Stimulated activated CD4-positive, alpha-beta T cell treated with anti-CD3 and anti-CD28 coated beads, Interleukin-1b, Interleukin-23, amount 100 ng/mL, for 1 hour (primary cell): ENCODE data around the gene JDP2.

Experiments used
- DNase-seq, 2 donors: peaks; one replicate each; pipeline ENCODE4 v3.0.0-alpha.2; 2020; ENCODE audit warnings: low read depth in 2 of 2

The JDP2 gene

DNA sequence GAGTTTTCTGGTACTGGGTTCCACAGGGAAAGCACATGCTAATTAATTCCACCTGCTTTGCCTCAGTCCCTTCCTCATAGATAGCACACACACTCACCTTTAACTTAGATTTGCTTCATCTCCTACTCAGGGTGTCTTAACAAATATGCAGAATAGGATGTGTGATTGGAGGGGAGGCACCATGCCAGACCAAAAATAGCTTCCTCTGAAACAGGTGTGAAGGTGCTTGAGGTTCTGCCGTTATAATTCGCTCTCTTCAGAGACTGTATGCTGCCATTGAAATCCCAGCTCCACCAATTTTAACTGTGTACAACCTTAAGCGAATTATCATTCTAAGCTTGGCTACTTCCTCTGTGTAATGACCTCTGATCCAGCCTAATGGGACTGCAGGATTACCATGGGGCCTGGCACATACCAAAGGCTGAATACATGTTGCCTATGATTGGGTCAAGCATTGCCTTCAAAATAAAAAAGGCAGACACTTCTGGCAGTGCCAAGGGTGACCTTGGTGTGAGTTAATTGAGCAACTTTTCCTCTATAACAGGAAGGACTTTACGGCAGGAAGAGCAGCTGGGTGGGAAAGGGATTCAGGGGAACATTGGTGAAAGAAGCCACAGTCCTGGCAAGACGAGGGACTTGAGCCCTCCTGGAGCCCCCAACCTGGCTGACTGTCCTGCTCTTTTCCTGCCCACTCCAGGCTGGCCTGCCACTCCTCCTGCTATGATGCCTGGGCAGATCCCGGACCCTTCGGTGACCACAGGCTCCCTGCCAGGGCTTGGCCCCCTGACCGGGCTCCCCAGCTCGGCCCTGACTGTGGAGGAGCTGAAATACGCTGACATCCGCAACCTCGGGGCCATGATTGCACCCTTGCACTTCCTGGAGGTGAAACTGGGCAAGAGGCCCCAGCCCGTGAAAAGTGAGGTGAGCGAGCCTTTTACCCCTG lies 9.7 kb downstream of the JDP2 start:
- no peak for DNase-seq

DNA sequence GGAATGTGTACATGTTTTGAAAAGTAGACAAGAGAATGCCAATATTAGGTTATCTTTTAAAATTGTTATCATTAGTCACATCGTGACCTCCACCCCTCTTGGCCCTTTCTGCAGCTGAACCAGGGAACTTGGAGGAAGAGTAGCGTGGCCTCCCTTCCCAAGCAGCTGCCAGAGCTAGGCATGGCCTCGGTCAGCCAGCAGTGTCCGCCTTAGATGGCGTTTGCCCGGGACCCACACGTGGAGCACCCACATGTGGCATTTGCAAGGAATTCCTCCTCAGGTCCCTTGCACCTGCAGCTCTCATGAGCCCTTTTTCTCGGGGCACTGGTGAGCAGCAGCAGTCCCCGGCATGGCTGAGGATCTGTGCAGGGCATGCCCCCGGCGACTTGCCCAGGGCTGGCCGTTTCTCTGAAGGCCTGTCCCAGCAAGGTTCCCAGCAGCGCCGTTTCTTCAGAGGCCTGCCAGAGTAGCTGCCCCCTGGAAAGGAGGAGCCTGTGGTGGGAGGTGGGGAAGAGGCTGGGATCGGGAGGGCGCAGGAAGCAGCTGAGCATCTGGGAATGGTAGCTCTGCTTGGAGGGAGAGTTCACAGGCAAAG lies 10.8 kb downstream of the JDP2 start:
- no peak for DNase-seq

DNA sequence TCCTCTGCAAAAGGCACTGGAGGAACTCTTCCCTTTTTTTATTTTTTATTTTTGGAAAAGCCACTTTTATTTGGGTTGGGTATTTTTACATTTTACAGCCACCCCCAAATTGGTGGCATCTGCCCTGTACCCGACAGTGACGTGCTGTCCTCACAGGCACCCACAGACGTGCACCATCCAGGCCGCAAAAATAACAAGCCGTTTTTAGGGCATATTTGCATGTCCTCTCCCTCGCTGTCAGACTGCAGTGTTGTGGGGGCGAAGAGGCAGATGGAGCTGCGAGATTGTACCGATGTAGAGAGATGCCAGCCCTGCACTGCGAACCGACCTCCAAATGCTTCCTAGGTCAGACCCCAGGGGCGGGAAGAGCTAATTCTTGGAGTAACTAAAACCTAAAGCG lies 12.2 kb downstream of the JDP2 start:
- DNase-seq, result no peak

DNA sequence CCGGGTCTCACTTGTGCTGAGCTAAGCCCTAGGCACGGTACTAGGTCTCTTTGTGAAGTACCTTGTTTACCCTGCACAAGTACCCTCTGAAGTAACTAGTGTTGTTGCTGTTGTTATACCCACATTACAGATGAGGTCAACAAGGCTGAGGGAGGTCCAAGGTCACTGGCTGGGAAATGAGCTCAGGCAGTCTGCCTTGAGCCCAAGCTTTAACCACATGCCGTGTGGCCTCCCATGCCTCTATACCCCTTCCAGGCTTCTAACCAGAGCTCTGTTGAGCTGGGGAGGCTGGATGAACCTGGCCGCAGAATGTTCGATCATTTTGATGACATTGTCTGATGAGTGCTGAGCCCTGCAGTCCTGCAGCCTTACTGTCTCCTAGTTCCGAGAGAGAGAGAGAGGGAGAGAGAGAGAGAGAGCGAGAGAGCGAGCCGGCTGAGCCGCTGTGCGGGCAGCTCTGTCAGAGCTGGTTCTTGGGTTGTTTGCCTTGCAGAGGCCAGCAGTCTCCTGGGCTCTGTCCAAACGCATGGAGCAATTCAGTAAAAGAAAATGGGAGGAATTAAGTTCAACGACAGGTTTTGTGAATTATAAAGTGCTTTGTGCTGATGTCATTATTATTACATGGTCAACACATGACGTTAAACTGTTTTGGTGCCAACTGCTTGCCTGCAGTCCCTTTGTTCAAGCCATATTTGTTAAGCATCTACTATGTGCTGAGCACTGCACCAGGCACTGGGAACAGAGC lies 13.1 kb downstream of the JDP2 start:
- DNase-seq, result no peak

DNA sequence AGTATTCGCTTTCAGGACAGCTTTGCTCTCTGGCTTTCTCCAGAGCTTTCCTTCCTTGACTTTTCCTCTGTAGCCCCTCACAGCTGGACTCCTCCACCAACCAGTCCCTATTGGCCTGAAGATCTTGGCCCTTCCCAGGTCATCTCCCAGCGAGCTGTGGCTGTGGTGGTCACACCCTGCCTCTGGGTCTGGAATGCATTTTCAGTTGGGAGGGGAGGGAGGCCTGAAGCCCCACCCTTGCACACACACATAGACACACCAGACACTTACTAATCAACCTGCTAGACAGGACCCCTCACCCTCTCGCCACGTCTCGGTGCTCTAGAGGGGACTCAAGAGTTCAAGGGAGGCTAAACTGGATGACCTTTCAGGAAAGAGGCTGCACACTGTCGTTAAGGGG lies 13.9 kb downstream of the JDP2 start:
- no peak for DNase-seq

DNA sequence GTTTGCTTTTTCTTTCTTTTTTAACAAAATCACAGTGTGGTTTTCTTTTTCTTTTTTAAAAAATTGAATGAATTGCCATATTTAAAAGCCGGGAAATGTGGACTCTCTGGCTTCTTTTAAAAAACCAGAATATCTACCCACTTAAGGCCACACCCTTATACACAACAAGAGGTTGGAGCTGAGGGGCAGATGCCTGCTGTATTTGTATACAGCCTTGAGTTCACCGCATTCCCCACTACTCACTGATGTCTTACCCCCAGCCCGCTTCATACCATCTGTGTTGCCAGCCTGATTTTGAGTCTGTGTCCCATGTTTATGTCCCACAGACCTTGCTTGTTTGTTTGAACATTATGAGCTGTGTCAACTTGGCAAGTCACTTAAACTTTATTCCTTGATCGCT lies 14.3 kb downstream of the JDP2 start:
- DNase-seq, result no peak

DNA sequence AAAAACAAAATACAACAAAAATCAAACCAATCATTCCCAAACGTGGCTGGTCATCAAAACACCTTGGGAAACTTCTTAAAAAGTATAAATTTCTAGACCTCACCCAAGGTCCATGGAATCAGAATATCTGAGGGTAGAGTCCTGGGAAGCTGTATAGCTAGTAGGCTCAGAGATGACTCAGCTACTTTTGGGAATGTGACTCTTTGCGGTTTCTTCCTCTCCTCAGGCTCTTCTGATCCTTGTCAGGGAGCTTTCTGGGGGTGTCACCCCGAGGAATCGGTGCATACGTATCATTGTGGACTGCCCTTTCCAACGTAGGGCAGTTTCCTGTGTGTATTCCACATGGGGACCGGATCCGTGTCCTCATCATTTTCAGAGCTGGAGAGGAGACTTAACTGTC lies 14.8 kb downstream of the JDP2 start:
- DNase-seq, result no peak

DNA sequence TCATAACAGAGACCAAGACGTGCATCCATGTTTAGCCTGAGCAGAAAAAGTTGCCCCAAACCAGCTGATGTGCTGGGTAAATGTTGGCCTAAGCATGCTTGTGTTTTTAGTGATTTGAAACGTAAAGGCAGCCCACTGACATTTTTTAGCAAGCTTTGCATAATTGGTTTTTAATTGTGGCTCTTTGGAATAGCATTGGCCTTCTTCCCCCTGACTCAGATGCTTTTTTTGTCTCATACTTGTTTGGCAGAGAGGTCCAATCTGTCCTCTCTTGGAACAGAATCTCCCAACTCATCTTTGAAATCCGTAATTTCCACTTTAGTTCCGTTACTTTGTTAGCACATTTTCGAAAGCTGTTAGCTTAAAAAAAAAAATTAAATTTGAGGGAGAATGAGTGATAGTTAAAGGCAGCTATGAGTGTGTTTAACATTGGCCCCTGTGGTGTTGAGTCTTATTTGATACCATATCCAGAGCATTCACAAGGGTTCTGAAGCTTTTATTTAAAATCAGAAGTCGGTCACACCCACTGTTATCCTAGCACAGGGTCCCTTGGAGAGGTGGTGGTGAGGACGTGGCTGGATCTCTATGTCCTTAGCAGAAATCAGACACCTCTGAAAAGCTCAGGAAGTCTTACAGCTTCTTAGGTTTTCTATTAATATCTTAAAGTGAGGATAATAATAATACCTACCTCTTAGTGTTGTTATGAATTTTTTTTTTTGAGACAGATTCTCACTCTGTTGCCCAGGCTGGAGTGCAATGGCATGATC lies 15.6 kb downstream of the JDP2 start:
- DNase-seq, result no peak

DNA sequence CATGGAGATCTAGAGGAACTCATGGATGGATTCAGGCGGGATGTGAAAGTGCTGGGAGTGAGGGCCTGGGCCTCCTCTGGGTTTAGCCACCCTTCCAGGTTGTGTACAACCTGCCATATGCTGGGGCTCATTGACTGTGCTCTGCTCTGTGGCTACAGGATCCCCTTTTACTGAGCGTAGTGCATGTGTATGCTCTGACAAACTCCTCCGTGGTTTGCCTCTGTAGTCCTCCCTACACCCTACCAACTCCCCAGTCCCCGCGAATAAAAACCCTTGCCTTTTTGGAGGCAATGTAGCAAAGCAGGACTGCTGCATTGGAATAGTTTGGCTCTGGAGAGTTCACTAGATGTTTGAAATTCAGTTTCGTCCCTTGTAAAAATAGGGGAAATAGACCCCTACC lies 17.4 kb downstream of the JDP2 start:
- DNase-seq, result no peak

DNA sequence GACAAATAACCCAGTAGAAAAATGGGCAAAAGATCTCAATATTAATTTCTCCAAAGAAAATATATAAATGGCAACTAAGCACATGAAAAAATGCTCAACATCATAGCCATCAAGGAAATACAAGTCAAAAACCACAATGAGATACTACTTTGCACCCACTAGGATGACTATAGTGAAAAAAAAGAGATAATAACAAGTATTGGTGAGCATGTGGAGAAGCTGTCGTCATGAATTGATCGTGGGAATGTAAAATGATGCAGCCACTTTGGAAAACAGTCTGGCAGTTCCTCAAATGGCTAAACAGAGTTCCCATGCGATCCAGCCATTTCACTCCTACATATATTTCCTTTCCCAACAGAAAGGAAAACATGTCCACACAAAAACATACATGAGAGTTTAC lies 18.1 kb downstream of the JDP2 start:
- DNase-seq, result no peak

DNA sequence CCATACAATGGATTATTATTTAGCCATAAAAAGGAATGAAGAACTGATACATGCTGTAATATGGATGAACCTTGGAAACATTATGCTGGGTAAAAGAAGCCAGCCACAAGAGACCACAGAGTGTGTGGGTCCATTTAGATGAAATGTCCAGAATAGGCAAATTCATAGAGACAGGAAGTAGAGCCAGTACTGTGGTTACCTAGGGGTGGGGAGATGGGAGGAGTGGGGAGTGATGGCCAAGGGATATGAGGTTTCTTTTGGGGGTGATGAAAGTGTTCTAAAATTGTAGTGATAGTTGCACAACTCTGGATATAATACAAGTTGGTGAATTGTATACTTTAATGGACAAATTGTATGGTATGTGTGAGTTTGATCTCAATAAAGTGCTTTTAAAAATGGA lies 18.6 kb downstream of the JDP2 start:
- no peak for DNase-seq

DNA sequence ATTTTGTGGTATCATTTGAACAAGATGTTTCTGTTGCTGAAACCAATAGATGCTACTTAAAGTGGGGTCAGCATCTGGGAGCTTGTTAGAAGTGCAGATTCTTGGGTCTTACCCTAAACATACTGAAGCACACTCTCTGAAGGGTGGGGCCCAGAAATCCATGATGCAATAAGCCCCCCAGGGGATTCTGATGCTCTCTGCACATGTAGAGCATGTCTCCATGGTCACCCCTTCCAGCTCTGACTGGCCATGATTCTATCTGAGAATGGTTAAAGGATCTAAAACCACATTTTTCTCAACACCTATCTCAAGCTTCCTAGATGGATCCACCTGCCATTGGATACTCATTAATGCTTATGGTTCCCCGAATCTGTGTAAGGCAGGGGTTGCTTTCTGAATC lies 20.4 kb downstream of the JDP2 start:
- no peak for DNase-seq

DNA sequence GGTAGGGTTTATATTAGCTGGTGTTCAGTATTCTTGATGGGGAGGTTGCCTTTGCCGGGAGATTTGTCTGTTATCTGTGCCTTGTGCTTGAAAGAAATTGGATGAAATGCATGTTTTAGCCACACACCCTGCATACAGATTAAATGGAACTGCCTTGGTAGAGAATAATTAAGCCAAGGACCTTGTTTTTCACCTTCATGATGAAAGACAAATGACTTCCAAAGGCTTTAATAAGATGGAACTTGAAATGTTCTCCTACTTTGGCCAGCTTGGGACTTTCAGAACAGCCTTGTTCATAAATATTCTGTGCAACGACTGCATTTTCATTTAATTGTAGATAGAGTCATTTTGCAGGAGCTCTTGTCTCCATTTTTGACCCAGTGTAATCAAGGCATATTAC lies 21.2 kb downstream of the JDP2 start:
- DNase-seq, result no peak

DNA sequence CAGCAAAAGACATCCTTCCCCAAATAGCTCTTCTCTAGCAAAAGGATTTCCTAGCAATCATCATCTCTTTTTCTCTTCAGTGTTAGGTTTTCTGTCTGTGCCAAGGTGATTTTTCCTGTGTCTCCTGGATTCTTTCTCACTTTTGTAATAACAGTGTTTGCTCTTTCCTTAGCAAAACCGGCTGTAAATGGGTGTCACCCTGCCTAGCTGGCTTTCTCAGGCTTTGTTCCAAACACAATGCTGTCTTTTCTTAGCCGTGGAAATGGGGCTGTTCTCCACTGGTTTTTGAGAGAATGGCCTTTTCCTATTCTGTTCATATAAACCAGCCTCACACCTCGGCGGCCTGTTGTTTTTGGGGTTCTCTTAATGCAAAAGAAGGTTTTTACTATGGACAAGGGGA lies 21.9 kb downstream of the JDP2 start:
- no peak for DNase-seq

DNA sequence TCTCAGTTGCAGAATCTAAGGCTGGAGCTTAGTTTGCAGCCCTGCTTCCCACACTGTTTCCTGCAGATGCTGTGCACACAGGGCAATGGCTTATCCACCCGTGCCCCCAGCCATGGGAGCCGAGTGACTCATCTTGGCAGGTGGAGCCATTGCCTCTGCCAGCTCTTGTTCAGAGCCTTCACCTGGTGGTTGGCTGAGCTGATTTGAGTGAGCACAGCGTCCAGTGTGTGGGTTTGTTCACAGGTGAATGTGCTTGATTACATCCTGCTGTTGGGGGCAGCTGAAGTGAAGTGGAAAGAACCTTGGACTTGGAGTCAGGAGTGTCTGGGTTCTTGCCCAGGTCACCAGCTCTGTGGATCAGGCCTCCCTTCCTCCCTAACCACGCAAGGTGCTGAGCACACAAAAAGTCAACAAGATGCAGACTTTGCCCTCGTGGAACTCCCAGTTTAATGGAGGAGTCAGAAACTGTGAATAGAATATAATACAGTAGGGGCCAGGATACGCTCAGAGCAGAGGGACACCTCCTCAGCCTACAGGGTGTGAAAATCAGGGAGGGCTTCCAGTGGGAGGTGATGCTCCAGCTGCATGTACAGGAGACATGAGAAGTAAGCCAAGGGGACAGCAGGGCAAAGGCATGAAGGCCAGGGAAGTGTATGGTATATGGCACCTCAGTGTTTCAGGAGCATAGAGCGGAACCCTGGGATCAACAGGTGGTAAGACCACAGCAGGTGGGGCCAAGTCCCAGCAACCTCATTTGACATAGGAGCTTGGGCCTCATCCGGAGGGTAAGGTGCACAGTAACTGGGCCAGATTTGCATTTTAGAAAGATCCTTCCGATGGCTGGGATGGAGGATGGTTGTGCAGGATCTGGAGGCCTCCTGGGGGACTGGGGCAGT lies 22.8 kb downstream of the JDP2 start:
- DNase-seq, result no peak

DNA sequence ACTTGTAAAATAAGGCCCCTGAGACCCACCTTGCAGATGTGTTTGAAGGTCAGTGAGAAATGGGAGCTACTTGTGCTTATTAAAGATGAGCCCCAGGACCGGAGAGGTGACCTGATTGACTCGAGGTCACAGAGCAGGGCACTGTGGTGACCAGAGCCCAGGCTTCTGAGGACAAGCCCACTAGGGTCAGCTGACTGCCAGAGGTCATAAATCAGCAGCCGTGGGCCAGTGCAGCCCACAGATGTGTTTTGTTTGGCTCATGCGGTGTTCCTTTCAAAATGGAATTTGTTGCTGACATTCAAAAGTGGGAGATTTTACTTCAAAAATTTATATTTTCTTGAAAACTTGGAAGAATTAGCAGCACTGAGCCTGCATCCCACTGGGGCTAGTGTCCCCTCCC lies 24.5 kb downstream of the JDP2 start:
- no peak for DNase-seq

DNA sequence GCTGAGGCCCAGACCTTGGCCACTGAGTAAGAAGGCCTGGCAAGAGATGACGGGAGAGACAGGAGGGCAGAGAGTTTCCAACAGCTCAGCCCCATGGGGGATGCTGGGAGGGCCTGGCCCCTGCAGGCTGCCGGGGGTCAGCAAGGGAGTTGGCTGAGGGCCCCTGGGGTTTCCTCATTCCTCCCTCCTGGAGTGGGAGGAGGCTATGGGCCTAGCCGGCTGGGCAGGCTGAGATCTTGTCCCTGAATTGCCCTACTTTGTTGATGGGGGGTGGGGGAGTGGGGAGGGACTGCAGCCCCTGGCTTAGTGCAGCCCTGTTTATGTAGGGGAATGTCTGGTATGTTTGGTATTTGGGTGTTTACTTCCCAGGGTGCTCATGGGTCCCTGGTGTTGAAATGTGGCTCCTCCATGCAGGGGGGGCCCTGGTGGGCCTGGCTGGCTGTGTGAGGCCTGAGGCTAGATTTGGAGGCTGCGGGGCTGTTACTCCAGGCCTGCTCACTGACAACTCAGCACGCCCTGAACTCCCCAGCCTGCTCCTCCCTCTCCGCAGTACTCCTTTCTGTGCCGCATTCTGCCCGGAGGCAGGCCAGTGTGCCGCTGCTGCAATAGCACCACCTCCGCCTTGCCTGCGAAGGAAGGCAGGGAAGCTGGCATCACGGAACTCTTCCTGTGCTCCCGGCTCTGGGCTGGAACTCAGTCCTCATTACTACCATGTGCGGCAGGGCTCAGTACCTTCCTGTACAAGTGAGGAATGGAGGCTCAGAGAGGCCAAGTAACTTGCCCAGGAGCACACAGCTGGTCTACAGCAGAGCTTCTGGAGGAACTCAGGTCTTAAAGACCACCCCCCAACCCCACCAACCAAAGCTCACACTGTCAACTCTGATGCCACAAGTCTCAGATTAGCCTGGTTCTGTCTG lies 25.3 kb downstream of the JDP2 start:
- no peak for DNase-seq

DNA sequence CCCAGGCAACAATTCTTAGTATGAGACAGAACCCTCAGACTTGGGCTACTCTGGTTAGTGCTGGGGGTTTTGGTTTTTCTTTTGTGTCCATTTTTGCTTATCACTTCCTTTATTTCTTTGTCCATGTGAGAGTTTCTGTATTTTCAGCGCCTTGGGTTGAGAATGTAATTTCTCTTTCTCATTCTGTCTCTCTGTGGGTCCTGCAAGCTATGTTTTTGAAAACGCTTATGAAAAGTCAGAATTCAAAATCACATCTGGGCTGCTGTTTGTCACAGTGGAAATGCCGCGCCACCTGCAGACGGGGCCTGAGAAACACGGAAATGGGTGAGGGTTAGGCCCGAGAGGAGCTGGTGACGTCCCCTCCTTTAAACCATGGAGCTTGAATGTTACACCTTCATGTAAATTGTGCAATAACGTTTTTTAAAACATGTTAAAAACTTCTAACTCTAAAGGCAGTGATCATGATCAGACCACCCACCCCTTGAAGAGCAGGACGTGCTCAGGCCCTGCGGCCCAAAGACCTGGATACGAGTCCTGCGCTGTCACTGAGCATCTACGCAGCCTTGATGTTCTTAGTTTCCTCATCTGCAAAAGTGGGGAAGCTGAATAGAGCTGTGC lies 26.1 kb downstream of the JDP2 start:
- DNase-seq, result no peak

DNA sequence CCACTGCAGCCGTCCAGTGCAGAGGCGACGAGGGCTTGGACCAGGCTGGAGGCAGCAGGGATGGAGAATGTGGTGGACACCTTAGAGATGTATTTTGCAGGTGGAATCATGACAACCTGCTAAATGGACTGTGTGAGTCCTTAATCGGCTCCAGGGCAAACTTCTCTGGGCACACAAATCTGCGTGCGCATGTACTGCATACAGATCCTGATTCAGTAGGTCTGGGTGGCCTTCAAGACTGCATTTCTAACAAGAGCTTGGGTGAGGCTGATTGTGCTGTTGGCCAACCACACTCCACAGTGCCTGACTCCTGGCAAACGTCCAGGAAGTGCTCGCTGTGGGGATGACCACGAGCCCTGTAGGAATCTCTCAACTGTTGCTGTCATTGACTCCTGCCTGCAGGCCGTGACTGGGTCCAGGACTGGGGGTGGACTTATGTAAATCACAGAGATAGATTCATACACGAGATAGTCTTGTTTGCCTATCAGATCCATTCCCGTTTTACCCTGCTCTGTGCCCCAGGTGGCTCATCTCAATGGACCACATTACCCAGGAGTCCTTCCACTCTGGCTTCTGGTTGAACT lies 27.2 kb downstream of the JDP2 start:
- no peak for DNase-seq
